ENCODE measurements around the gene GNS. TPM values are rescaled to one million over a fixed set of nuclear protein-coding genes. Genes with fewer than 3 reads are reported as not detected.

Gene GNS
- total RNA-seq, 1 donor from 2014 or later = 86.6 TPM

Other genes starting within 250 kb of the GNS start
- 98.8 TPM for gene RASSF3, start 148.9 kb downstream of the GNS start, total RNA-seq
- 1.8 TPM for gene TBC1D30, start 65.2 kb upstream of the GNS start, total RNA-seq